A673 (cell line): Measurements from ENCODE around the gene THBS4. TPM values are rescaled to one million over a fixed set of nuclear protein-coding genes. Genes with fewer than 3 reads are reported as not detected.

Source experiments
- BruUV-seq: library from RNA; stranded (reverse); fragments of 400-500 nt; replicated peaks from 2 replicates; lab custom pipeline; 2021; lab: Mats Ljungman, UMichigan
- CTCF ChIA-PET: fragments of 300-600 bp; sonication (Branson Sonifier 250); formaldehyde crosslinking; loops from one replicate; lab custom pipeline; 2022; ENCODE audit warnings: antibody characterized with exemption; lab: Charles Lee
- POLR2A ChIA-PET: fragments of 300-600 bp; sonication (Branson Sonifier 250); formaldehyde crosslinking; loops from one replicate; lab custom pipeline; 2022; ENCODE audit warnings: antibody characterized with exemption; ENCODE audit not compliant: low non-redundant PET; lab: Charles Lee
- DNase-seq: peaks from one replicate; pipeline ENCODE4 v3.0.0-alpha.2; 2015; ENCODE audit warnings: low spot score
- H3K27ac ChIP-seq: fragments of 200-600 bp; sonication (generic); 2 replicates; pipeline ENCODE4 v1.5.1; 2016; ENCODE audit warnings: mixed run types, low read depth, mild to moderate bottlenecking, mixed read lengths, antibody characterized with exemption, low read length; ENCODE audit not compliant: poor library complexity, severe bottlenecking
- H3K27me3 ChIP-seq: fragments of 200-600 bp; sonication (generic); replicated peaks from 2 replicates; pipeline ENCODE4 v1.6.1; 2017; ENCODE audit warnings: mixed run types, low read depth, mild to moderate bottlenecking, mixed read lengths, antibody characterized with exemption, low read length; ENCODE audit not compliant: insufficient read depth, poor library complexity
- H3K36me3 ChIP-seq: fragments of 200-600 bp; sonication (generic); 2 replicates; pipeline ENCODE4 v1.6.1; 2016; ENCODE audit warnings: mixed run types, mild to moderate bottlenecking, mixed read lengths, antibody characterized with exemption, low read length; ENCODE audit not compliant: insufficient read depth, poor library complexity, severe bottlenecking
- H3K4me1 ChIP-seq: fragments of 200-600 bp; sonication (generic); 2 replicates; pipeline ENCODE4 v1.6.1; 2017; ENCODE audit warnings: mixed run types, mild to moderate bottlenecking, mixed read lengths, antibody characterized with exemption, low read length; ENCODE audit not compliant: insufficient read depth, poor library complexity, severe bottlenecking
- H3K4me3 ChIP-seq: fragments of 200-600 bp; sonication (generic); 2 replicates; pipeline ENCODE4 v1.5.1; 2016; ENCODE audit warnings: low read depth, mixed run types, mild to moderate bottlenecking, mixed read lengths, low read length; ENCODE audit not compliant: poor library complexity, severe bottlenecking
- H3K9me3 ChIP-seq: fragments of 200-600 bp; sonication (generic); 2 replicates; pipeline ENCODE4 v1.6.1; 2016; ENCODE audit warnings: mixed run types, low read depth, mild to moderate bottlenecking, mixed read lengths, antibody characterized with exemption, low read length; ENCODE audit not compliant: poor library complexity, severe bottlenecking
- CTCF ChIP-seq: fragments of 300-800, 200-600 bp; sonication (generic); conservative IDR thresholded peaks from 2 replicates; pipeline ENCODE4 v1.5.1; 2017; ENCODE audit warnings: low read depth, mild to moderate bottlenecking, antibody characterized with exemption, low read length, moderate library complexity, mixed read lengths
- EZH2 ChIP-seq: fragments of 200-600 bp; sonication (generic); IDR thresholded peaks from 2 replicates; pipeline ENCODE4 v1.6.1; 2017; ENCODE audit warnings: borderline replicate concordance, low read depth, mild to moderate bottlenecking, mixed read lengths, antibody characterized with exemption, low read length; ENCODE audit not compliant: poor library complexity, severe bottlenecking
- intact Hi-C: fragments of 100-400 bp; cut with micrococcal nuclease; formaldehyde crosslinking; loops from one replicate; pipeline ENCODE4 v1.10.0; 2022; ENCODE audit not compliant: unreplicated experiment
- total RNA-seq: library from RNA; stranded (reverse); gene quantifications from 2 replicates; pipeline ENCODE4 v1.2.3, GENCODE V29; 2021

THBS4 gene
- total RNA-seq, 1 experiment from 2014 or later: 0.43 TPM

DNA sequence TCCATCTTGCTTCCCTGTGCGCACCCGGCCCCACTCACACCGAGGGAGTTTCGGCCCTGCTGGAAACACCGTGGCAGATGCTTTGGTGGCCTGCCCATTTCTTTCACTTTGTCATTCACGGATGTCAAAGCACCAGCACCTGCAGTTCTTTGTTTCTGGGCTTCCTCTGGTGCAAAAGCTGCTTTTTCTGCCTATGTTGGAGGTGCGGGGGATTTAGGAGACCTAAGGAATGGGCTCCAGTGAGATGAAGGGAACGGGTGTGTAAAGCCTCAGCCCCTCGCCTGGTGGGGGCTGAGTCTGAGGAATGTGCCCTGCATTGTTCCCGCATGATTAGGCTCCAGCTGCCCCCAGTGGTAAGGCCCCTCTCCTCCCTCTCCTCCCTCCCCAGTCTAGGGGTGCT is 62.3 kb downstream of the THBS4 start:
- CTCF ChIA-PET: no interaction called here
- POLR2A ChIA-PET: no interaction called here
- TF ChIP-seq EZH2: no peak
- TF ChIP-seq CTCF: no peak
- Histone ChIP-seq H3K36me3 (no peaks in the 10 kb centered on the region), H3K4me1 (no peaks in the 10 kb centered on the region), H3K4me3 (no peak overlapping the region), H3K27me3 (no peaks in the 10 kb centered on the region), H3K27ac (no peak overlapping the region), H3K9me3 (no peaks in the 10 kb centered on the region)
- intact Hi-C loops: loop anchor here (10.0 kb wide), 1 partner anchor 387 kb away; the partner anchor contains the start of gene FAM151B
- no peak for DNase-seq
- BruUV-seq: no TSS peak

DNA sequence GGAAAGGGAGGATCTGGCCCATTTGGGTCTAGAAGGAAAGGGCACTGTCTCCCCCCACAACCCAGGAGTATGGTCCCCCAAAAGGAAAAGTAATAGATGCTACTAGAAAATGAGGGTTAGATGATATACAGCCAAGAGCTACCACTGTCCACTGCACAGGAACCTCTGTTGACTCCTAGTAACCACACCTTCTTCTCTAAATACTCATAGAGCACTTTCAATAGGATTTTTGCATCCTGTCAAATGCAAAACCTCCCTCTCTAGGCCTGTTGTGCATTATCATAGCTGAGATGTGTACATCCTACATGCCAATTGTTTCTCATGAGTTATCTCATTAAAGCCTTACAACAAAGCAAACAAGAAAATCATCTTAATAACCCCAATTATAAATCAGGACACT is 66.8 kb downstream of the THBS4 start:
- H3K4me3 ChIP-seq: no peak overlapping the region
- H3K27ac ChIP-seq: no peak overlapping the region
- no peaks in the 10 kb centered on the region for H3K9me3 ChIP-seq
- no peaks in the 10 kb centered on the region for H3K4me1 ChIP-seq
- no TSS peak for BruUV-seq
- H3K36me3 ChIP-seq: no peaks in the 10 kb centered on the region
- ChIA-PET POLR2A (no interaction called here), CTCF (interaction anchor here (0.6 kb wide), 1 partner anchor 10 kb away, joined by 5 read pairs; no protein-coding TSS in a partner anchor)
- no peak for TF ChIP-seq EZH2
- no peak for TF ChIP-seq CTCF
- intact Hi-C loops: no loop called here
- no peak for DNase-seq
- no peaks in the 10 kb centered on the region for H3K27me3 ChIP-seq

DNA sequence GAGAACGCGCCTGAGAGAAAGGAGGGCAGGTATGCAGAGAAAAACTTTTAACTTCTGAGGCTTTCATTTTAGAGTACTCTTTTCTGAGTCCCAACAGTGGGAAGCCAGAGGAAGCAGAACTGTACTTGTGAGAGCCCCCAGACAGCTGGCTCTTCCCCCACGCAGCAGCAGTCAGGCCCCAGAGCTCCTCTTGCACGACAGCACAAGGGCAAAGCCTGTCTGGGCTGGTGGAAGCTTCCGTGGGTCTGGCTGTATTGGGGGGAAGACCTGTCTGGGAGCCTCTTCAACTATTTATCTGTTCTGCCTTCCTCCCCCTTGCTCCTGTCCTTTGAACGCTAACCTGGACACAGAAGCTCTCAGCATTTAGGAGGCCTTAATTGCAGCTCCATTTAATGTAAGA is 68.2 kb downstream of the THBS4 start:
- Histone ChIP-seq H3K4me3 (no peak overlapping the region), H3K36me3 (no peaks in the 10 kb centered on the region), H3K27me3 (no peaks in the 10 kb centered on the region), H3K9me3 (no peaks in the 10 kb centered on the region), H3K27ac (no peak overlapping the region), H3K4me1 (no peaks in the 10 kb centered on the region)
- TF ChIP-seq CTCF (no peak), EZH2 (no peak)
- intact Hi-C loops: no loop called here
- DNase-seq: no peak
- POLR2A ChIA-PET: no interaction called here
- CTCF ChIA-PET: no interaction called here
- no TSS peak for BruUV-seq
